ENCODE measurements around the gene CYP26C1. TPM values are rescaled to one million over a fixed set of nuclear protein-coding genes. Genes with fewer than 3 reads are reported as not detected.

CYP26C1 gene
- total RNA-seq, 4 donors from 2014 or later, result not detected

DNA sequence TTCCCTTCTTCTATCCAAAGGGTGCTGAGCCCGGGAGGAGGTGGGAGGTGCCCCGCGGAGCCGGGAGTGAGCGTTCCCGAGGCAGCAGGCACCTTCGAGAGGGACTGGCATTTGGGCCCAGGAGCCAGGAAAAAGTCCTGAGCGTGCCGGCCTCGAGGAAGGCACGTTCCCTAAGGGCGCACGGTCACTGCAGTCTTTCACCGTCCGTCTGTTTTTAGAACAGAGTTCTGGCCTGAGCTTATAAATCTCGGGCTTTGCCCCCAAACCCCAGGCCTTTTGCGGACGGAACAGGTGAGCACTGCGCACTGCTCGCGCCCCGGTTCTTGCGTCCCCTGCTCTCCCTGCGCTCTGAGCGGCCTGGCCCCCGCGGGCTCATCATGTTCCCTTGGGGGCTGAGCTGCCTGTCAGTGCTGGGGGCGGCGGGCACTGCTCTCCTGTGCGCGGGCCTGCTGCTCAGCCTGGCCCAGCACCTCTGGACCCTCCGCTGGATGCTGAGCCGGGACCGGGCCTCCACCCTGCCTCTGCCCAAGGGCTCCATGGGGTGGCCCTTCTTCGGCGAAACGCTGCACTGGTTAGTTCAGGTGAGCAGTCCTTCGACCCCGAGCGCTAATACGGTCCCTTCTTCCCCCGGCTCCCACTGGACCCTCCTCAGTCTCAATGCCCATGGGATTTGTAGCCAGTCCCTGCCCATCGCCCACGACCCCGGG, 442 bp downstream of the CYP26C1 start:
- in situ Hi-C loops (cut with MboI; ENCODE audit: low sequenced_read_pairs in 4 of 4) (no loop called here), intact Hi-C loops (cut with DNase I; ENCODE audit: low total_unique reads) (no loop called here)
- DNase-seq, result no peak
- H3K27ac ChIP-seq, result no peak overlapping the region
- no peak for ATAC-seq
- H3K4me3 ChIP-seq, result no peak overlapping the region
- no peaks in the 10 kb centered on the region for H3K9me3 ChIP-seq
- H3K36me3 ChIP-seq, result peaks cover 0 to 5% of the 10 kb centered on the region in 2 donors
- no peak for TF ChIP-seq POLR2A (IDR thresholded peaks at IDR 0.05)
- peaks cover 0 to 3% of the 10 kb centered on the region in 2 donors for H3K4me1 ChIP-seq
- peaks cover 10 to 16% (median 12%) of the 10 kb centered on the region in 3 donors for H3K27me3 ChIP-seq

DNA sequence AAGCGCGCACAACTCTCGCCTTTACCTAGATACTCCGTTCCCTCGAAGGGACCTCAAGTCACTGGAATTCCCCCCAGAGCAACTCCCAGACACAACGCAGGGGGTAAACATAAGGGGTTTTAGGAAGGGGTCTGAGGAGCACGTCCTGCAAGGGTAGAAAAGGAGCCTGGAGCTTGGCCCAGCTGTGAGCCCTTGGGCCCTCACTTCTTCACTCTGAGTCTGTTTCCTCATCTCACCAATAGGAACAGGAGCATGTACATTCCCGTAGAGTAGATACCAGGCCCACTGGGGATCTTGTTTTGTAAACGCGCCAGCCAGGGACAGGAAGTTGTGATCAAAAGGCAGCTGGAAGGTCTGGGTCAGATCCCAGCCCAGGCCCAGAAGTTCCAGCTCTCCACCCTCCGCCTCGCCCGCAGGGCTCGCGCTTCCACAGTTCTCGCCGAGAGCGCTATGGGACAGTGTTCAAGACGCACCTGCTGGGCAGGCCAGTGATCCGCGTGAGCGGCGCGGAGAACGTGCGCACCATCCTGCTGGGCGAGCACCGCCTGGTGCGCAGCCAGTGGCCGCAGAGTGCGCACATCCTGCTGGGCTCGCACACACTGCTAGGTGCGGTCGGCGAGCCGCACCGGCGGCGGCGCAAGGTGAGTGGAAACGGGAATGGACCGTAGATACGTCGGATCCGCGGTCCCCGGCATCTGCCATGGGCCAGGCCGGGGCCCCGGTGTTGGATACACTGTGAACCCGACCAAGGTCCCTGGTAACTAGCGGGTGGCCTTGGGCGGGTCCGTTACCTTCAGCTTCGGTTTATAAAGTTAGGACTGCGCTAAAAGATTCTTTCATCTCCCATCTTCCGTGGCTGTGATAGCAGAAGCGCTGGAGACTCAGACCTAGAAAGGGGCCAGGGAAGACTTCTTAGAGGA, 1.3 kb downstream of the CYP26C1 start:
- ATAC-seq, result no peak
- no peak for DNase-seq
- Histone ChIP-seq H3K4me3 (peak overlapping the region in 3 of 4 donors; percentile 33 to 42 (median 37)), H3K4me1 (peaks cover 0 to 3% of the 10 kb centered on the region in 2 donors), H3K36me3 (peaks cover 0 to 5% of the 10 kb centered on the region in 2 donors), H3K27ac (no peak overlapping the region), H3K9me3 (no peaks in the 10 kb centered on the region), H3K27me3 (peaks cover 12 to 18% (median 17%) of the 10 kb centered on the region in 3 donors)
- intact Hi-C loops (cut with DNase I; ENCODE audit: low total_unique reads) (no loop called here), in situ Hi-C loops (cut with MboI; ENCODE audit: low sequenced_read_pairs in 4 of 4) (no loop called here)
- TF ChIP-seq CTCF (IDR thresholded peaks at IDR 0.05 in 4 of 5, conservative IDR thresholded peaks at IDR 0.05 in 1 of 5) (no peak), POLR2A (IDR thresholded peaks at IDR 0.05) (no peak)

- ATAC-seq (peak in 1 of 2 donors; percentile 35), DNase-seq (no peak)
- H3K4me1 ChIP-seq, result peaks cover 0 to 3% of the 10 kb centered on the region in 2 donors
- peak overlapping the region in 3 of 4 donors; percentile 33 to 42 (median 37) for H3K4me3 ChIP-seq
- TF ChIP-seq POLR2A (IDR thresholded peaks at IDR 0.05), result no peak
- peak in 4 of 5 experiments; percentile 5 to 51 (median 30) for TF ChIP-seq CTCF (IDR thresholded peaks at IDR 0.05 in 4 of 5, conservative IDR thresholded peaks at IDR 0.05 in 1 of 5)
- peaks cover 0 to 5% of the 10 kb centered on the region in 2 donors for H3K36me3 ChIP-seq
- intact Hi-C loops (cut with DNase I; ENCODE audit: low total_unique reads) (no loop called here), in situ Hi-C loops (cut with MboI; ENCODE audit: low sequenced_read_pairs in 4 of 4) (no loop called here)
- no peaks in the 10 kb centered on the region for H3K9me3 ChIP-seq
- peaks cover 14 to 22% (median 21%) of the 10 kb centered on the region in 3 donors for H3K27me3 ChIP-seq
- no peak overlapping the region for H3K27ac ChIP-seq
Measured at GRCh38 chr10:93062514-93063143, 2.0 kb downstream of the CYP26C1 start.

DNA sequence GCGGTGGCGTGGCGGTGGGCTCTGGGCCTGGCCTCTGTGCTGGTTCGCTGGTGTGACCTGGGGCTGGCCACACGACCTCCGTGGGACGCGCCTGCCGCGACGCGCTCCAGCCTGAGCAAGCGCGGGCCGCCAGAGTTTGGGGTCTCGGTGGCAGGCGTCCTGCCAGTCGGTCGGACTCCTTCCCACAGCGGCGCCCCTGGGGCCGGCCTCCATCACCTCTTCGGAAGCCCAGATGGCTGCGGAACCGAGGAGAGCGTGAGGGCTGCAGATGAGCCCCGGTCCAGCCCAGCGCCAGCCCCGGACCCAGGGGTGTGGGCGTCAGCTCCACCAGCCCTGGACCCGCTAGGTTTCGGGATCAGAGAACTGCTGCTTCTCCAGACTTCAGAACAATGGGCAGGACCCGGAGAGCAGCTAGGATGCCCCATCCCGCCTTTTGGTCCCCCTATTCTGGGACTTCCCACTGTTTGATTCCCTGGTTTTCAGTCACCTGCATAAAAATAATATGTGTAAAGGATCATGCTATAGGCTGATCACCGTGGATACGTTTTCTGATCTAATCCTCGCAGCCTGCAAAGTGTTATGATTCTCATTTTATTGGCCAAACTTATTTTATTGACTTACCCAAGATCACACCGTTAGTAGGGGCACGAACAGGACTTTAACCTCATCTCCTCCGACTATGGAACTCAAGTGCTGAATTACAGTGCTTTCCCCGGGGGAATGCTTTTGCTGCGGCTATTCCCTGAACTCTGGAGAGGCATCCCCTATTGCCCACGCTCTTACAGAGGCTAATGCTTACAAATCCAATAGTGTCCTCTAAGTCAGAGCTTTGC, 2.8 kb downstream of the CYP26C1 start:
- in situ Hi-C loops (cut with MboI; ENCODE audit: low sequenced_read_pairs in 4 of 4) (no loop called here), intact Hi-C loops (cut with DNase I; ENCODE audit: low total_unique reads) (no loop called here)
- Histone ChIP-seq H3K4me3 (no peak overlapping the region), H3K9me3 (no peaks in the 10 kb centered on the region), H3K4me1 (peaks cover 0 to 7% of the 10 kb centered on the region in 2 donors), H3K27ac (no peak overlapping the region), H3K27me3 (peaks cover 21 to 29% (median 21%) of the 10 kb centered on the region in 3 donors), H3K36me3 (peaks cover 0 to 5% of the 10 kb centered on the region in 2 donors)
- DNase-seq (no peak), ATAC-seq (no peak)
- TF ChIP-seq POLR2A (IDR thresholded peaks at IDR 0.05) (no peak), CTCF (IDR thresholded peaks at IDR 0.05 in 4 of 5, conservative IDR thresholded peaks at IDR 0.05 in 1 of 5) (no peak)
